ENCODE data around the gene DLG3.
"Not testable (repeated sequence)": the region's sequence is repeated elsewhere in the genome, so short reads cannot be mapped to it uniquely, and the experiment has no call there.

The DLG3 gene

GRCh38 chrX:70444326-70444945, at the start of gene DLG3:
DLG3 (plus strand) TSS chrX:70444835; CDS start chrX:70445202, 367 bp downstream.
- DNase-seq, result peak; percentile 66

DNA sequence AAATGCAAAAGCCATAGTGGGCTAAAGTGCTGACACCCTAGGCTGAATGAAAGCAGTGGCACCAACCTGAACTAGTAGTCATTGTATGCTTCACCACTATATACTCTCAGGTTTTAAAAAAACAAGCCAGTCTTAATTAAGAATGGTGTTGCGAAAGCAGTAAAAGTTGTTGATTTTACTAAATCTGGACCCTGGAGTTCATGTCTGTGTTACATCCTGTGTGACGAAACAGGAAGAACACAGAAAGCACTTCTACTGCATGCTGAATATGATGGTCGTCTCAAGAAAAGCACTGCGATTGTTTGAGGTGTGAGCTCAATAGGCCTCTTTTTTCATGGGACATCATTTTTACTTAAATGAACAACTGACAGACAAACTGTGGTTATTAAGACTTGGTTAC, 45.7 kb upstream of the DLG3 start:
- DNase-seq, result no peak

- not testable (repeated sequence) for DNase-seq
Observed at GRCh38 chrX:70400181-70400580, 44.5 kb upstream of the DLG3 start.

DNA sequence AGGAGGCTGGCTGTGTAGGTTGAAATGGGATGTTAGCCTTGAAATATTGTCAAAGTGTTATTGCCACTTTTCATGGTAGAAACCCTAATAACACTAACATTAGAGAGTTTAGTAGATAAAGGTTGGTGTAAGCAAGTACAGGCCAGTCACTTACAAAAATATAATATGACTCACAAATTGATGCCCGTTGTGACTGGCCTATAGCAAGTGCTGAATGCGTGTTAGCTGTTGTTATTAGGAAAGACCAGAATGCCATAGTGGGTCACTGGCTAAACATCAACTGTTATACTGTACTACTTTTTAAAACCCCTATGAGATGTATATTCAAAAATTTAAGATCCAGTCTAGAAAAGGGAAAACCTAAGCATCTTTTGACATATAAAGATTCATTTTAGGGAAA, 41.9 kb upstream of the DLG3 start:
- no peak for DNase-seq

DNA sequence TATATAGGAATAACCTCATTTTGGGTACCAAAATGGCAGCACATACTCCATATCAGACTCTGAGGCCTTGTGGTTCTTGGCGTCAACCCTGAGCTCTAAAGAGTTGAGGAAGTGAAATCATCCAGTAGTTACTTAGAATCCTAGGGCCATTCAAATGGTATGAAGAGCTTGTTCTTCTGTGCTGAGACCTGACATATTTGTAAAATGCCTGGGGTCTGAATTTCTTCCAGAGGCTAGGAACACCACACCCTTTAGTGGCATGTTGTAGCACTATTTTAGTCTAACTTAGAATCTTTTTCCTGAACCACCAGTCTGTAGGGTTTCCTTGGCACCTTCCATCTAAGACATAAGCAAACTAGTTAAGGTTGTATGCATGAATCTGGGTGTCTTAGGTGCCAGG, 39.6 kb upstream of the DLG3 start:
- no peak for DNase-seq

DNA sequence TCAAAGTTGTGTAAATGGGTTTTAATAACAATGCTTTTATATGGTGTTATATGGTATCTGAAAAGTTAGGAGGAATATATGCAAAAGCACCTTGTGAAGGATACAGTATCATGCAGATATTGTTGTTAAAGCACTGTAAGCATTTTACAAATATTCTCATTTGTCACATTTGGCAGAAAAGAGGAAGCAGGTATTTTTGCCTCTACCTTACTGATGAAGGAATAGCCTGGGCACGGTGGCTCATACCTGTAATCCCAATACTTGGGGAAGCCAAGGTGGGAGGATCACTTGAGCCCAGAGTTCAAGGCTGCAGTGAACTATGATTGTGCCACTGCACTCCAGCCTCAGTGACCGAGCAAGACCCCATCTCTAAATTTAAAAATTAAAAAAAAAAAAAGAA, 33.7 kb upstream of the DLG3 start:
- no peak for DNase-seq

- DNase-seq, result no peak
Observed at GRCh38 chrX:70411475-70411874, 33.2 kb upstream of the DLG3 start.

DNA sequence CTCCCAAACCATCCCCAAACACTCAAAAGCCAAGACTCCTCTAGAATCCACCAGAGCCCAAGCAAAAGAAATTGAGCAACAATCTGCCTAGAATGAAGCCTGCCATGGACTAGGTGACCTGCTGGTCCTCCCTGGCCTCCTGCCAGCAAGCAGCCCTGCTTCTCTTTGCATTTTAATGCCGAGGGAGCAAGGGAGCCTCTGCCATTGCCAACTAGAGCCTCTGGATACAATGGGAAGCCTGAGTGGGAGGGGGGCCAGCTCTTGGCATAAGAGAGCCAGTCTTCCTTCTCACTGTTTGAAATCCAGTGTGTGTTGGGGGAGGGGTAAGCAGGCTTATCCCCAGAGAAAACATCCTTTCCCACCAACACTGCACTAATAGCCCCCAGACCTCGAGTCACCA, 23.0 kb upstream of the DLG3 start:
- peak; percentile 57 for DNase-seq

GRCh38 chrX:70422851-70423341, 21.7 kb upstream of the DLG3 start, which contains the start of gene GDPD2:
GDPD2 (plus strand) TSS chrX:70423314; CDS start chrX:70424985, 1,671 bp downstream.
- DNase-seq, result peak; percentile 78

DNA sequence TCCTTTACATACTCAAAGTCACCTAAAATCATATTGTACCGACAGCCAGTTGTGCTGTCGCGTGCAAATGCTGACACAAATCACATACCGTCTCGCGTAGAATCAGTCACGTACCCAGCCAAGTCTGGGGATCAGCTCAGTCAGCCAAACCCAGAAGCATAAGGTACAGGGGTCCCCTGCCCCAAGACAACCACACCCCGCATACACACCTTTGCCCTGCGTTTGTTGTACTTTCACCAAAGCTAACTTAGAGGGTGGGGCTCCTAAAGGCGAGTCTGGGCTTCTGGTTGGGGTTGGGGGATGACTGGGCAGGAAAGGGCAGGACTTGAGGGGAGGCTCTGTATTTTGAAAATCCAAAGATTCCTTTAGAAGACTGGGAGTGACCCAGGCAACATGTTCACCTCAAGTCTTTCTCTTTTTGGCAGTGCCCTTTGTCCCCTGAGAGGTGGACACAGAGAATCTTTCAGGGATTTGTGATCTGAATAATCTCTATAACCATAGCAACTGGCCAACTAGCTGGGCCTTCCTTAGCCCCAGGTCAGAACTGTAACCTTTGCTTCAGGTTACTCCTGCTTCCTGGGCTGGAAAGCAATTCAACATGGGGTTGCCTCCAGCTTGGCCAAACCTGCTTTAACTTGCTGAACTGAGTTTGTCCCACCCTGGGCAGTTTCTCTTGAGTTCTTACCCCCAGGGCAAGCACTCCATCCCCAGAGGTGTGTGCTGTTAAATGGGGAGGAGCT, 20.5 kb upstream of the DLG3 start:
- no peak for DNase-seq

DNA sequence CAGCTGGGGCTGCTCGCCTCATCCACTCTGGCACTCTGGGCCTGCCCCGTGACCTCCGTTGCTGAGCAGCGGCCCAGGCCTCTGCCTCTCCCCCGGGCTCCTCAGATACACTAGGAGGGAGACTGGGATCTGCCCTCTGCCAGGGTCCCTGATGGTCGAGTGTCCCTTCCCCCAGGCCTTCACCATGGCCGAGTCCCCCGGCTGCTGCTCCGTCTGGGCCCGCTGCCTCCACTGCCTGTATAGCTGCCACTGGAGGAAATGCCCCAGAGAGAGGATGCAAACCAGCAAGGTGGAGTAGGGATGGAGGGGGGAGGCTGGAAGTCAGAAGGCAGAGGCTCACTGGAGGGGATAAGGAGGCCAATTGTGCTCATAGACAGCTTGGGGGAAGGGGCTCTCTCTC, 19.8 kb upstream of the DLG3 start:
- DNase-seq, result no peak

- no peak for DNase-seq
Observed at GRCh38 chrX:70426286-70427278, 18.1 kb upstream of the DLG3 start.

- DNase-seq, result no peak
Observed at GRCh38 chrX:70427365-70427764, 17.3 kb upstream of the DLG3 start.

DNA sequence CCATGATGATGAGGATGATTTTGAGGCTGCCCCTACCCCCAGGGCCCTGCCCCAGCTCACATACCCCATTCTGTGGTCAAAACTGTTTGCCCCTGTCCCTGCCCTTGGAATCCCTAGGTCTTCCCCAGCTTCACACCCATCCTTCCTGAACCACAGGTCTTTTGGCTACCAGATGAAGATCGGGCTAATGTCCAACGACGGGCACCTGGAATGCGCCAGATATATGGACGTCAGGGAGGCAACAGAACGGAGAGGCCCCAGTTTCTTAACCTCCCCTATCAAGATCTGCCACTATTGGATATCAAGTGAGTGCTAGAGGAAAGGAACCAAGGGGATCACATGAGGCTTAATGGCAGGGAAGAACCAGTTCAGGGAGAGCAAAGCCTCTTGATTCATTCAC, 14.9 kb upstream of the DLG3 start:
- DNase-seq, result no peak

DNA sequence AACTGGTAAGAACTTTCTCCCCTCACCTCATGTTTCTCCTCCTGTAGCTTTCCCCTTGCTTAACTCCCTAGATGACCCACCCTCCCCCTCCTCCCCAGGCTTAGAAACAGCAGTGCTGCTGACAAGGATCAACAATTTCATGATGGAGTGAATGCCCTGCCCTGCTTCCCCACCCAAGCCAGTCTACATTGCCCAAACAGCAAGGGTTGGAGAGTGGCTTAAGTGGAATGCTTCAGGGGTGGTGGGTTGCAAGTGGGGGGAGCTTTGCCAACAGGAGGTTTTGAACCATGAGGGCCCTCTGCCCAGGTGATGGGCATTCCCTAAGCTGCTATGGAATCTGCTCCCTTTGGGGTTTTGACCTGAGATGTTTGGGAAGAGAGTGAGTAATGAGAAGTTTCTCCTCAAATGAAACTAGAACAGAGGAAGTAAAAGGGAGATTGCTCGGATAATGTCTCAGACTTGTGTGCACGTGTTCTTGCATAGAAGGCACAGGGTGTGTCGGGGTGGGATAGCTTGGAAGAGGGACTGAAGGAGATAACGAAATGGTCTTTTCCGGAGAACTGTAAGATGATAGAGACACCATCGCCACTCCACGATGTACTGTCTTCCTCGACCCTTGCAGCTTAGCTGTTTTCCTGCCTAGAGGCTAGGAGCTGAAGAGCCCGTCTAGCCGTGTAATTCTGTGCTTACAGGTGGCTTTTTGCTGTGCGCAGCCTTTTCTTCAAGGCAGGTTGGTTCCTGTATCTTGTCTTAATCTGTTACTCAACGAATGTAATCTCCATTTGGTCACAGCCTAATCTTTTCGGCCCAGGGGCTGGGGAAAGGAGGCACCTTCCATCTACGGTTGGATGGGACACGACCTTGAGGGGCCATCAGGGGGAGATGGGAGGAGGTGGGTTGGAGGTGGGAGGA, 11.4 kb upstream of the DLG3 start:
- DNase-seq, result no peak

DNA sequence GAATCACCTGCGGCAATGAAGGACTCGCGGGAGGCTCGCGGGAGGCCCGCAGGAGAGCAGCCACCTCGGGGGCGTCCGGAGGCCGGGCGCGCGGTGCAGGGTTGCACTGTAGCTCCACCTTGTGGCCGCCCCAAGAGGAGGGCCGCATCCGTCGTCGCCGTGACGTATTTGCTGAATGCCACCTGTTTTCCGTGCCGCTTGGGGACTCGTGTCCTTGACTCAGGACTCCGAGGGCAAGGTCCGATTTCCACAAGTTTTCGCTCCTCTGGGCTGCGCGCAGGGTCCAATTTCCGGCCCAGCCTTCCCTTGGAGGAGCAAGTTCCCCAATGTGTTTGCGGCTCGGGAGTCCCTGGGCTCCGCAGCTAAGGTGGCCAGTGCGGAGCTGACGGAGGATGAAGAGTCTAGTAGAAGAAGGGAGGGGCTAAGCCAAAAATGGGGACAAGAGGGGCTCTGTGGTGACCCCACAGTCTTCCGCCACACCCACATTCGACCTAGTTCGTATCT, 10.7 kb upstream of the DLG3 start:
- peak; percentile 68 for DNase-seq

GRCh38 chrX:70434352-70434866, 10.2 kb upstream of the DLG3 start:
- peak; percentile 93 for DNase-seq

DNA sequence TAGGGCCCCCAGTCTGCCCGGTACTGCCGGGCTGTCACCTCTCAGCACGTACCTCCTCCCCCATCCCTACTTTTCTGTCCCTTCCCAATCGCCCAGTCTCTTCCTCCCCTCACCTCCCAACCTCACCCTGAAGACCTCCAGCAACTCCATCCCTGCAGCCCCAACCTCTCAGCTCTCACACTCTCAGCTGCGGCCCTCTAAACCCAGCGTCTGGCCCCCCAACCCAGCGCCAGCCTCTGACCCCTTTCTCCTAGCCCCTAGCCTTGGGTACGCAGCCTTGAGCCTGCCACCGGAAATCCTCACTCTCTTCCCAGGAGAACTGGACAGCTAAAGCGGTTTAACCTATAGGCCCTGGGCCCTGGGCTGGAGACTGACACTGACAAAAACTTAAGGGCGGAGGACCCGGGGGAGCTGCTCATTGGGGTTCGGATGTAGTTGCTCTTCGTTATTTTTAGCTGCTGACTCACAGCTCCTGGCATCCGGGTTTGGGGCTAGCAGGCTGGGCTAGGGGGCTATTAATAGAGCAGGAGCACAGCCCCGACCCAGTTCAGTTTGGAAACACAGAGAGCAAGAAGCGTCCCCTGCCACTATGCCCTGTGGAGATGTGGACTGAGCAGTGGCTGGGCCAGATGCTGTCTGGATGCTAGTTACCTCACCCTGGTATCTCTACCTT, 9.6 kb upstream of the DLG3 start:
- no peak for DNase-seq

DNA sequence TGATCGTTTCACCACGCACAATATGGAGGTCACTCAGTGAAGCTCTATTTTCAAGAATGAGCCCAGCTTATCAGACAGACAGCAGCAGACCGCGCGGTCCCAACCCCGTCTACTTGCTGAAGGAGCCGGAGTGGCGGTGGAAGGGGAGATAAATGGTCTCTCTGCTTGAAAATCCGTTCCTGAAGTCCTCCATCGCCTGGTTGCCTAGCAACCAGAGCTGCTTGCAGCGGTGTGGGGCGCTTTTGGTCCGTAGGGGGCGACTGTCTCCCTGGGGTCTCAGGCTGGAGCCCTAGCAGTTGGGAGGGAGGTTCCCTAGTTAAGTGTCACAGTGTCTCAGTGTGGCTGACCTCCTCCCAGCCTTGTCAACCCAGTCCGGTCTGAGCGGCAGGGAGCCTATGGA, 8.3 kb upstream of the DLG3 start:
- DNase-seq, result no peak

DNA sequence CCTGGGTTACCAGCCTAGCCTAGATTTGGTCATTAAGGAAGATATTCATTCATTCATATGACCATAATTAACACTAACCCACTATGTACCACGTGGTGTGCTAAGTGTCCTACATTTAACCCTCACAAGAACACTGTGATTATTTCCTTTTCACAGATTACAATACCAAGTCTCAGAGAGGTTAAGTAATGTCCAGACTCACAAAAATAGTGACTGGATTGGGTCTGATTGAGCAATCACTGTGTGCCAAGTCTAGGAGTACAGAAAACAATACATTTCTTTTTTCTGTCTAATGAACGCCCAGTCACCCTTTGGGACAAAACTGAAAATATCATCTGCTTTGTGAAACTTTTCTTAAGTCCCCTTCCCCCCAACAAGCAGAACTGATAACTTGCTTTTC, 7.6 kb upstream of the DLG3 start:
- no peak for DNase-seq
